Measurements from ENCODE around the gene ATXN7L3.

The ATXN7L3 gene

DNA sequence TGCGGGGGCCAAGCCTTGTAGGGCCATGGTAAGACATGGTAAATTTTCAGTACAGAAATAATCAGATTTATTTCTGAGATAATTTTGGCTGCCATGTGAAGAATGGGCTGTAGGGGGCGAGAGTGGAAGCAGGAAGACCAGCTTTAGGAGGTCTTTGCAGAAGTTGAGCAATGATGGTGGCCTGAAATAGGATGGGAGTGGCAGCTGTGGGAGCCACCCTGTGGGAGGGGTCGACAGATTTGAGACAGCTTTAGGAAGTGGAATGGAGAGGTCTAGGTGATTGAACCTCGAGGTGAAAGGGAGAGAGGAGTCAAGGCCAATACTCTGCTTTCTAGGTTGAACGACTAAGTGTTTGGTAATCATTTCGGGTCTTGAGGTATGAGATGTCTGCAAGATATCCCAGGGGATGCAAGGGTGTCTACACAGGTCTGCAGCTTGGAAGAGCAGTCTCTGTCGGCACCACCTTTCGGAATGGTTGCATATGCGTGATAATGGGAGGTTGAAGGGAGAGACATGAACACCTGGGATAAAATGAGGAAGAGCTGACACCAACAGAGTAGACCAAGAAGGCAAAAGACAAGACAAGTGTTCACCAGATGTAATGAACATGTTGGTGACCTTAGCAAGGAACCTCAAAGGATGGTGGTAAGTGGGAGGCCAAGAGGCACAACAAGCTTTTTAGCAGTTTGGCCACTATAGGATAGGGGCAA is 4.2 kb upstream of the ATXN7L3 start (continued):
- no peak for TF ChIP-seq ZNF174 (tag by site-specific recombination; IDR thresholded peaks at IDR 0.05)
- no peak for TF ChIP-seq KLF7 (tag by site-specific recombination; IDR thresholded peaks at IDR 0.05; ENCODE audit: borderline replicate concordance)
- TF ChIP-seq ZNF677 (tag by site-specific recombination; IDR thresholded peaks at IDR 0.05), result no peak
- no peak for TF ChIP-seq ZNF530 (tag by site-specific recombination; IDR thresholded peaks at IDR 0.05; ENCODE audit: low read depth)
- TF ChIP-seq ZNF354C (tag by site-specific recombination; IDR thresholded peaks at IDR 0.05; ENCODE audit: borderline replicate concordance, low read depth), result no peak
- TF ChIP-seq ZNF837 (tag by site-specific recombination; IDR thresholded peaks at IDR 0.05), result no peak
- TF ChIP-seq ZNF324 (tag by site-specific recombination; IDR thresholded peaks at IDR 0.05), result no peak

DNA sequence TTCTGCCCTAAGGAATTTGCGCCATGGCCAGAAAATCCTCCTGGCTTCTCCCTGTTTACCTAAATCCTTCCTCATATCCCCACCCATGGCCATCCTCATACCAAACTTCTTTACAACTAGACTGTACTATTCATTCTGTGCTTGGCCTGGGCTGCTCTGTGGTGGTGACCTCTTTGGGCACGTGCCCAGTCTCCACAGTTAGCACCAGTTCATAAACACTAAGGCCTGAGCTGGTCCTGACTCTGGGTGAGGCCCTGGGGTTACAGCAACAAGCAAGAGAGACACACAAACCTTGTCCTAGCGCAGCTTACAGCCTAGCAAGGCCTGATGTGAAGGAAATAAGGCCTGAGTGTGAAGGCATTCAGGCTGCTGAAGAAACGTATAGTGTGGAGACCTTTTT is 3.1 kb upstream of the ATXN7L3 start:
- H3K27ac ChIP-seq (ENCODE audit: extremely low read depth, low read depth, low read length), result no peak overlapping the region
- H3K4me1 ChIP-seq (ENCODE audit: control insufficient read depth, insufficient read depth, low read length), result peaks cover 5% of the 10 kb centered on the region
- TF ChIP-seq ZNF24 (tag by site-specific recombination; IDR thresholded peaks at IDR 0.05), result no peak
- TF ChIP-seq ZBTB1 (tag by site-specific recombination; IDR thresholded peaks at IDR 0.05), result no peak
- H3K9me3 ChIP-seq (ENCODE audit: control insufficient read depth, insufficient read depth, low read depth, low read length), result no peaks in the 10 kb centered on the region
- H3K4me3 ChIP-seq (ENCODE audit: low read depth, low read length), result no peak overlapping the region
- CTCF ChIA-PET, result interaction anchor here (0.6 to 4.1 kb wide), 11 partner anchors 8 to 321 kb away, joined by 3 to 17 read pairs (median 5); partner anchors contain the start of genes GRN and SLC25A39
- POLR2A ChIA-PET, result interaction anchor here (1.3 to 1.5 kb wide), 2 partner anchors 9 to 16 kb away, joined by 3 to 8 read pairs; no protein-coding TSS in a partner anchor
- H3K36me3 ChIP-seq (ENCODE audit: control insufficient read depth in 2 of 2, insufficient read depth in 1 of 2, low read length in 2 of 2), result peaks cover 5 to 16% of the 10 kb centered on the region in 2 experiments; a peak in 2 of 3 replicates

DNA sequence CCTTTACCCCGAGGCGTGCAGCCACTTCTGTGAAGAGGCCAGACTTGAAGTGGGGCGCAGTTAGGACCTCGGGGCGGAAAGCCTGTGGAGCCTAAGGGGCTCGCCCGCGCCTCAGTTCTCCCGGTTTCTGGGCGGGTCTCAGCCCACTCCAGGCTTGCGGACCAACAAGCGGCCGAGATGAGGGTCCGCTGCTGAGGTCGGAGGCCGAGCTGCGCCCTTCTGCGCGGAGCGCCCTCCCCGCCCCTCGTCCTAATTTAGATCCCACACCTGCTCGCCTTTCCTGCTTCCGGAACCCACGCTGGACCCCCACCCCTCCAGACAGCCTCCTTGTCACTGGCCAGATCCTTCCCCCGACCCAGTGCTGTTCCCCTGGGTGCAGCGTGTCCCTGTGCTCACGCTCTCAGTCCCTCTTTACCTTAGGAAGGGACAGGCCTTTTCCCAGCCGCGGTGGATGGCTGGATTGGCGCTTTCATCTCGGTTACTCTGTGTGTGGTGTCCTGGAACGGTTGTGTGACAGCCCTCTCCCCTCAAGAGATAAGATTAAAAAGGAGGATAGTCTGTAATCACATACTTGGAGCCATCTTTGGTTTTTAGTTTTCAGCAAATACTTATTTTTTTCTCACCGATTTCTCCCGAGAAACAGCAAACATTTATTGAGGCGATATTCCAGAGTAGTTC is 933 bp upstream of the ATXN7L3 start:
- peaks cover 6 to 23% of the 10 kb centered on the region in 2 experiments; a peak in 1 of 3 replicates for H3K36me3 ChIP-seq (ENCODE audit: control insufficient read depth in 2 of 2, insufficient read depth in 1 of 2, low read length in 2 of 2)
- H3K4me1 ChIP-seq (ENCODE audit: control insufficient read depth, insufficient read depth, low read length), result peaks cover 5% of the 10 kb centered on the region
- peak overlapping the region; percentile 75 for H3K4me3 ChIP-seq (ENCODE audit: low read depth, low read length)
- H3K27ac ChIP-seq (ENCODE audit: extremely low read depth, low read depth, low read length), result peak overlapping the region; percentile 85
- ChIA-PET CTCF (interaction anchor here (1.0 to 4.1 kb wide), 3 partner anchors 131 to 151 kb away, joined by 3 to 17 read pairs (median 9); partner anchors contain the start of gene GRN), POLR2A (interaction anchor here (0.6 to 4.9 kb wide), 14 partner anchors 9 to 1653 kb away, joined by 3 to 46 read pairs (median 8); partner anchors contain the start of genes RUNDC3A and TMUB2)
- no peaks in the 10 kb centered on the region for H3K9me3 ChIP-seq (ENCODE audit: control insufficient read depth, insufficient read depth, low read depth, low read length)
- TF ChIP-seq GLIS1 (tag by site-specific recombination; IDR thresholded peaks at IDR 0.05) (no peak), ZNF148 (tag by site-specific recombination; IDR thresholded peaks at IDR 0.05; ENCODE audit: borderline replicate concordance) (no peak), ZNF777 (tag by site-specific recombination; IDR thresholded peaks at IDR 0.05; ENCODE audit: borderline replicate concordance) (0 out of 2 replicates have a peak, but pooled peaks have one; percentile 18), ZNF184 (tag by site-specific recombination; IDR thresholded peaks at IDR 0.05) (no peak), ZNF335 (tag by site-specific recombination; conservative IDR thresholded peaks at IDR 0.05) (peak; percentile 82), HIC1 (tag by site-specific recombination; IDR thresholded peaks at IDR 0.05) (no peak; the same call in 1 of the 2 replicates), ZNF341 (tag by site-specific recombination; IDR thresholded peaks at IDR 0.05; ENCODE audit: low read depth) (peak; percentile 66), ZNF670 (tag by site-specific recombination; IDR thresholded peaks at IDR 0.05; ENCODE audit: low read depth) (no peak), ZBTB20 (tag by site-specific recombination; IDR thresholded peaks at IDR 0.05) (peak; percentile 44; the same call in 1 of the 2 replicates), ZNF501 (tag by site-specific recombination; IDR thresholded peaks at IDR 0.05) (peak; percentile 68; the same call in 1 of the 2 replicates), MYNN (tag by site-specific recombination; IDR thresholded peaks at IDR 0.05; ENCODE audit: borderline replicate concordance) (no peak), ZSCAN16 (tag by site-specific recombination; IDR thresholded peaks at IDR 0.05) (no peak), ZNF768 (tag by site-specific recombination; IDR thresholded peaks at IDR 0.05) (no peak), ZNF639 (tag by site-specific recombination; IDR thresholded peaks at IDR 0.05) (no peak)
- TF ChIP-seq, protein P1, sequence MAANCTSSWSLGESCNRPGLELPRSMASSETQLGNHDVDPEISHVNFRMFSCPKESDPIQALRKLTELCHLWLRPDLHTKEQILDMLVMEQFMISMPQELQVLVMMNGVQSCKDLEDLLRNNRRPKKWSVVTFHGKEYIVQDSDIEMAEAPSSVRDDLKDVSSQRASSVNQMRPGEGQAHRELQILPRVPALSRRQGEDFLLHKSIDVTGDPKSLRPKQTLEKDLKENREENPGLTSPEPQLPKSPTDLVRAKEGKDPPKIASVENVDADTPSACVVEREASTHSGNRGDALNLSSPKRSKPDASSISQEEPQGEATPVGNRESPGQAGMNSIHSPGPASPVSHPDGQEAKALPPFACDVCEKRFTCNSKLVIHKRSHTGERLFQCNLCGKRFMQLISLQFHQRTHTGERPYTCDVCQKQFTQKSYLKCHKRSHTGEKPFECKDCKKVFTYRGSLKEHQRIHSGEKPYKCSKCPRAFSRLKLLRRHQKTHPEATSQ (tag by site-specific recombination; IDR thresholded peaks at IDR 0.05), result 0 out of 2 replicates have a peak, but pooled peaks have one; percentile 27
